Upper lobe of right lung (tissue), 1 donor: Measurements from ENCODE around the gene NUP37. TPM values are rescaled to one million over a fixed set of nuclear protein-coding genes. Genes with fewer than 3 reads are reported as not detected.

Experiments
- ATAC-seq: fragments of 200-7000 bp; cut with Tn5 transposase; one replicate; pipeline ENCODE4 v1.9.1; 2020; ENCODE audit warnings: mild to moderate bottlenecking, moderate library complexity
- DNase-seq: peaks from one replicate; pipeline ENCODE4 v3.0.0-alpha.2; 2020
- H3K27ac ChIP-seq: fragments of 200-600 bp; one replicate; pipeline ENCODE4 v1.8.0; 2022
- H3K27me3 ChIP-seq: fragments of 200-600 bp; one replicate; pipeline ENCODE4 v1.8.0; 2022; ENCODE audit warnings: mild to moderate bottlenecking
- H3K36me3 ChIP-seq: fragments of 200-600 bp; one replicate; pipeline ENCODE4 v1.8.0; 2022
- H3K4me1 ChIP-seq: fragments of 200-600 bp; one replicate; pipeline ENCODE4 v1.8.0; 2022
- H3K4me3 ChIP-seq: fragments of 200-600 bp; one replicate; pipeline ENCODE4 v1.8.0; 2022; ENCODE audit warnings: mild to moderate bottlenecking
- H3K9me3 ChIP-seq: fragments of 200-600 bp; one replicate; pipeline ENCODE4 v1.8.0; 2022
- intact Hi-C: fragments of 100-400 bp; cut with DNase I; formaldehyde crosslinking; loops from one replicate; pipeline ENCODE4 v1.11.0; 2022
- total RNA-seq: library from RNA; stranded (reverse); fragmentation: NEBNext Ultra II Directional; extraction: Animal tissue kit (Norgen Biotek cat#: 25700); gene quantifications from one replicate; pipeline ENCODE4 v1.2.1, GENCODE V29; 2021
- TF ChIP-seq, protein P1 (sequence below): fragments of 200-600 bp; IDR thresholded peaks from one replicate; pipeline ENCODE4 v1.8.0; 2022; ENCODE audit warnings: antibody characterized with exemption
- donor health status: DM: no; HTN: yes; CAD: no; lungs with severe emphysema.

The NUP37 gene
- total RNA-seq, 1 donor from 2014 or later, result 17.6 TPM

DNA sequence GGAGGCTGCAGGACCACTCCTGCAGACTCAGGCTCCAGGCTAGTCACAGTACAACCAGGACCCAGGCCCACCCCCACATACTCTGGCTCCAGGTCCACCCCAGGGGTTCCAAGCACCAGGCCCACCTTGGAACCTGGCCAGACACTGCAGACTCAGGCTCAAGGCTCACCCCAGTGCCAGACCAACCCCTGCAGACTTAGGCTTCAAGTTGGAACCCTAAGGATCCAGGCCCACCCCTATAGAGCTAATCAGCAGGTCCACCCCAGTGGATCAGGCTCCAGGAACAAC, 66.9 kb downstream of the NUP37 start:
- intact Hi-C loops, result no loop called here
- TF ChIP-seq, protein P1, sequence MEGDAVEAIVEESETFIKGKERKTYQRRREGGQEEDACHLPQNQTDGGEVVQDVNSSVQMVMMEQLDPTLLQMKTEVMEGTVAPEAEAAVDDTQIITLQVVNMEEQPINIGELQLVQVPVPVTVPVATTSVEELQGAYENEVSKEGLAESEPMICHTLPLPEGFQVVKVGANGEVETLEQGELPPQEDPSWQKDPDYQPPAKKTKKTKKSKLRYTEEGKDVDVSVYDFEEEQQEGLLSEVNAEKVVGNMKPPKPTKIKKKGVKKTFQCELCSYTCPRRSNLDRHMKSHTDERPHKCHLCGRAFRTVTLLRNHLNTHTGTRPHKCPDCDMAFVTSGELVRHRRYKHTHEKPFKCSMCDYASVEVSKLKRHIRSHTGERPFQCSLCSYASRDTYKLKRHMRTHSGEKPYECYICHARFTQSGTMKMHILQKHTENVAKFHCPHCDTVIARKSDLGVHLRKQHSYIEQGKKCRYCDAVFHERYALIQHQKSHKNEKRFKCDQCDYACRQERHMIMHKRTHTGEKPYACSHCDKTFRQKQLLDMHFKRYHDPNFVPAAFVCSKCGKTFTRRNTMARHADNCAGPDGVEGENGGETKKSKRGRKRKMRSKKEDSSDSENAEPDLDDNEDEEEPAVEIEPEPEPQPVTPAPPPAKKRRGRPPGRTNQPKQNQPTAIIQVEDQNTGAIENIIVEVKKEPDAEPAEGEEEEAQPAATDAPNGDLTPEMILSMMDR, result no peak

DNA sequence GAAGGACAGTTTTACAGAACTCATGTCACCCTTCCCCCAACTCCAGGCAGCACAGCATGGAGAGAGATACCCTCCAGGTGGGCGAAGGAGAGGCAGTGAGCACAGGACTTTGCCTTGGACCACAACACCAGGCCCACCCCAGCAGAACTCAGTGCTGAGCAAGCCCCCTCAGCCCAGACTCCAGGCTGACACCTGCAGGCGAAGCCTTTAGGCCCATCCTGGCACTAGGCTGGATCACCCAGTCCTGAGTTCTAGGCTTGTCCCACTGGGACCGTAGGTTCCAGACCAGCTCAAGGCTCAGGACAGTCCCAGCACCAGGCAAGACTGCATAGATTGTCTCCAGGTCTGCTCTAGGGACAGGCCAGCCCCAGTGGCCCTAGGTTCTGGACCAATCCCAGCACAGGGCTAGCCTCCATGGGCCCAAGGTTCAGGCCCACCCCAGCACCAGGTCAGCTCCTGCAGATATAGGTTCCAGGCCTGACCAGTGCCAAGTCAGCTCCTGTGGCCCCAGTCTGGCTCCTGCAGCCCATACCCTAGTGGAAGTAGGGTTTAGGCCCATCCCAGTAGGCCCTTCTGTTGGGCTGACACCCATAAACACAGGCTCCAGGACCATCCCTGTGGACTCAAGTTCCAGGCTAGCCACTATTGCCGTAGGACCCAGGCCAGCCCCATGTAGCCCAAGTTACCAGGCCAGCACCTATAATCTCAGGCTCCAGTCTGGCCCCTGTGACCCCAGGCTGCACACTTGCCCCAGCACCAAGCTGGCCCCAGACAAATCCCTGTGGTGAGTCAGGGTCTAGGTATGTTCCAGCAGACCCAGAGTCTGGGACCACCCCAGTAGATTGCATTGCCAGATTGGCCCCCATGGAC, 67.5 kb downstream of the NUP37 start:
- peaks cover 62% of the 10 kb centered on the region for H3K36me3 ChIP-seq
- TF ChIP-seq, protein P1, result no peak
- DNase-seq (no peak), ATAC-seq (peak; percentile 42)
- H3K9me3 ChIP-seq, result no peaks in the 10 kb centered on the region
- H3K27ac ChIP-seq, result no peak overlapping the region
- no peak overlapping the region for H3K4me3 ChIP-seq
- intact Hi-C loops, result no loop called here
- H3K27me3 ChIP-seq, result no peaks in the 10 kb centered on the region
- H3K4me1 ChIP-seq, result peaks cover 5% of the 10 kb centered on the region

More for the DNA sequence above, 66.9 kb downstream of the NUP37 start:
- H3K27ac ChIP-seq, result no peak overlapping the region
- H3K27me3 ChIP-seq, result no peaks in the 10 kb centered on the region
- no peaks in the 10 kb centered on the region for H3K9me3 ChIP-seq
- DNase-seq (no peak), ATAC-seq (peak; percentile 33)
- H3K4me3 ChIP-seq, result no peak overlapping the region
- peaks cover 5% of the 10 kb centered on the region for H3K4me1 ChIP-seq
- peaks cover 64% of the 10 kb centered on the region for H3K36me3 ChIP-seq

DNA sequence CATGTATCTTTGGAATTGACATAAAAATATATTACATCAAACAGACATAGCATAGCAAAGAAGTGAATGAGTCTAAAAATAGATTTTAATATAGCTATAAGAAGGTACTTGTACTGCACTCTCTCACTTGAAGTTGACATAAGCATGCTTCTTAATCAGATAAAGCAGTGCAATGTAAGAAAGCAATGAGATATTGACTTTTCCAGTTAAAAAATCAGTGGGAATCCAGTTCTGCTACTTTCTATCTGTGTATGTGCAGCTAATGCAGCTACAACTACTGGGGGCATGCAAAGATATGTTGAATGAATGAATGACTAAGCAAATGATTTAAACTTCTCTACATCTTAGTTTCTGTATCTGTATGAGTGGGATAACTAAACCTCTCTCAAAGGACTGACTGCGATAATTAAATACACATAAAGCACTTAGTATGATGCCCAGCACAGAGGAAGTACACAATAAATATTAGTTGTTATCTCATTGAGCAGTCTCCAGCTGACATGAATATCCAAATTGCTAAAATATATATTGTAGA, 68.4 kb downstream of the NUP37 start:
- no peaks in the 10 kb centered on the region for H3K27me3 ChIP-seq
- H3K9me3 ChIP-seq, result no peaks in the 10 kb centered on the region
- TF ChIP-seq, protein P1, result no peak
- peaks cover 5% of the 10 kb centered on the region for H3K4me1 ChIP-seq
- DNase-seq (no peak), ATAC-seq (no peak)
- H3K36me3 ChIP-seq, result peaks cover 59% of the 10 kb centered on the region
- intact Hi-C loops, result no loop called here
- H3K4me3 ChIP-seq, result no peak overlapping the region
- H3K27ac ChIP-seq, result no peak overlapping the region

DNA sequence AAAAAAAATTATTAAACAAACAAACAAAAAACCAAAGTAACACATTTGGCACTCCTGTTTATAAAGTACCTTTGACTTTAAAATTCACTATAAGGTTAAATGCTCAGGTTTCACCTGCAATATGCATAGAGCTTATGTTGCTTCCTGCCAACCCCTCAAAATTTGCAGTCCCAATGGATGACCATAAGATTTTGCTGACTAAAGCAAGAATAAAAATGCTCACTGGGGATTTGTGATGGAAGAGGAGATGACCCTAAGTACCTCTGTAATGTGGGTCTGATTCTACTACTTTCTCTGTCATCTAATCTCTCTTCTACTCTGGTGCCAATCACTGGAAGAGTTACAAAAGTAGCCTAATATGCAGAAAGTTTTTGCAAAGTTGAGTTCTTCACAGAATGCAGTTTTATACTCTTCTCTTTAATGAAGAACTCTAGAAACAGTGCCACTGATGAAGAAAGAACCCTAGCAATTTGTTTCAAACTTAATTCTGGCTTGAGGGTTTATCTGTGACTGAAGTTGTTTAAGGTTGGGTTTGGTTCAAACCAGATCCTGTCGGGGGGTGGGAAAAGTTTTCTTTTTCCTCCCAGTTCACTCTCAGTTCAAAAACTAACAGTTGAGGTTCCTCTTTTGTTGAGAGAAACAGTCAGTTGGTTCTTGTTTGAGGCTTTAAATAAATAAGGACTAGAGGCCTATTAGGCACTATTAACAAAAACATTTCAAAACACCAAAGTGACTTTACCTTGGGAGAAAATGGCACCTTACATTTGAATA, 69.1 kb downstream of the NUP37 start:
- Histone ChIP-seq H3K4me3 (no peak overlapping the region), H3K27ac (no peak overlapping the region), H3K36me3 (peaks cover 59% of the 10 kb centered on the region), H3K27me3 (no peaks in the 10 kb centered on the region), H3K9me3 (no peaks in the 10 kb centered on the region), H3K4me1 (peaks cover 5% of the 10 kb centered on the region)
- ATAC-seq (no peak), DNase-seq (no peak)
- intact Hi-C loops, result no loop called here
- TF ChIP-seq, protein P1, result no peak

DNA sequence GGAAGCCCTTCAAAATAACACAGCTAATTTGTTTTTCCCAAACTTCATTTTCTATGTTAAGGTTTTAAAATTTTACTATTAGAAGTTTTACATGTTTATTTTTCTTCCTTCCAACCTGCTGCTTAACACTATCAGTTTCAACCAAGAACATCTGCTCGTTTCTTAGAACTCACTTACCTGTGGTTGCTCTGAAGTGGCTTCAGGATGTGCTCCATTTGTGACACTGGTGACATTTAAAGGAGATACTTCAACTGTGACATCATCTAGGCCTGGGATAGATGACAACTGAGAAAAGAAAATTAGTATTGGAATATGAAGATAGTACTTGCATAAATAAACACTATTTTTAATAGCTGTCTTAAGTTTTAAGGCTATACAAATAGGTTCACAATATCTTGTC, 76.0 kb downstream of the NUP37 start:
- Histone ChIP-seq H3K36me3 (peaks cover 76% of the 10 kb centered on the region), H3K9me3 (no peaks in the 10 kb centered on the region), H3K4me1 (no peaks in the 10 kb centered on the region), H3K27me3 (no peaks in the 10 kb centered on the region), H3K4me3 (no peak overlapping the region), H3K27ac (no peak overlapping the region)
- intact Hi-C loops, result no loop called here
- TF ChIP-seq, protein P1, result no peak
- ATAC-seq (no peak), DNase-seq (no peak)
